GM19035 (cell line): ENCODE data around the gene ADGRD2.

Experiments
- ATAC-seq: cut with Tn5 transposase; IDR thresholded peaks from one replicate; pipeline ENCODE4 v1.9.1; 2021; ENCODE audit not compliant: unreplicated experiment

The ADGRD2 gene

GRCh38 chr9:124477648-124478285, 27.5 kb downstream of the ADGRD2 start:
- ATAC-seq = no peak

DNA sequence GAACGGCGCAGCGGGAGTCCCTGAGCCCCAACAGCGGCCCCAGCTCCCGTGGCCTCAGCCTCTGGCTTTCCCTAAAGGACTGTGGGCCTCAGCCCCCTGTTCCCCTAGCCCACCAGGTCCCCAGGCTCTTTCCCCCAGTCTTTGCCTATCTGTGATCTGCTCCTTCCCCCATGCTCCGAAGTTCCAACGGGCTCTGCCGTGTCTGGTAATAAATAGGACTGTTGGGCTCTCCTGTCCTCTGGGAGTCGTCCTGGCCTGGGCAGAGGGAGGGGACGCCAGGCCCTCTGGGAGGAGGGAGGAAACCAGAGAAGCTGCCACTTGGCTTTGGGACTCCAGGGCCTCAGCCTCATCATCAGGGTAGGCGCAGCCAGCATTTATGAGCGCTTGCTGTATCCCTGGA, 28.1 kb downstream of the ADGRD2 start:
- no peak for ATAC-seq

- ATAC-seq = no peak
Measured at GRCh38 chr9:124479371-124479770, 29.1 kb downstream of the ADGRD2 start.

DNA sequence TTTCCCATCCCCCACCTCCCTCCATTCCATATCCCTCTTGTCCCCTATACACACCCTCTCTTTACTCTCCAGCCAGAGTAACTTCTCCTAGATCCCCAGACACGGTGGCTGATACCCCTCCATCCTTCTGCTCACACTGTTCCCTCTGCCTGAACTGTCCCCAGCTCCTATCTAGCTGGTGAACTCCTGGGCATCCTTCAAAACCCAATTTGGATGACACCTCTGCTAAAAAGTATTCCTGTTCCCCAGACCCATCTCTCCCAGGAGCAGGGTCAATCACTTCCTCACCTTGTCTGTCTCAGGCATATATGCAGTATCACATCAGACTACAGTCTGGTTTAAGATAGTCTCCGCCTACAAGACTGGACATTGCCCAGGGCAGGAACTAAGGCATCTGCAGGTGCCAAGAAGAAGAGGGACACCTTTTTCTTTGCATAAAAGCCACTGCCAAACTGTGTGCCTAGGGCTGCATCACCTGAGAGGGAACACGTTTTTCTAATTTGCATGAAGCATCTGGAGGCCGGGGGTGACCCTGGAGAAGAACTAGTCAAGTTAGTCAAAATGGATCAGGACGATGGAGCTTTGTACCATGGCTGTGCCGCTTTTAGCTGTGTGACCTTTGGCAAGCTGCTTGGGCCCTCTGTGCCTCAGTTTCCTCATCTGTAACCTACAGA, 29.8 kb downstream of the ADGRD2 start:
- no peak for ATAC-seq

GRCh38 chr9:124480621-124480981, 30.4 kb downstream of the ADGRD2 start:
- no peak for ATAC-seq

DNA sequence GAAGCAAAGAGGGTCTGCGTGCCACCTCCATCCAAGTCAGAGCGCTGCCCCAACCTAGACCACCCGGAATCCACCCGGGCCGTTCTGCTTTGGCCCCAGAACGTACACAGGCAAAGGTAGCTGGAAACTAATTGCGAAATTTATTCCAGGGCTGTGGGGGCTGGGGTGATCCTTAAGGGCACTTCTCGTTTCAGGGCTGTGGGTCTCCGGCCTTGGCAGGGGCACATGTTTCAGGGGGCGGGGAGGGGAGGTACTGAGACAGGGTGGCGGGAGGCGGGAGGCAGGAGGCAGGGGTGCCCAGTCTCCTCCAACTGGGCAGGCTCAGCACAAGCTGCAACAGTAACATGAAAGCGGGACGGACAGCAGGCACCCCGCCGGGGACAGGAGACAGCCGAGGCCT, 30.9 kb downstream of the ADGRD2 start:
- ATAC-seq = no peak

GRCh38 chr9:124482431-124483031, 32.3 kb downstream of the ADGRD2 start:
- ATAC-seq = no peak

GRCh38 chr9:124483481-124483880, 33.2 kb downstream of the ADGRD2 start:
- no peak for ATAC-seq

DNA sequence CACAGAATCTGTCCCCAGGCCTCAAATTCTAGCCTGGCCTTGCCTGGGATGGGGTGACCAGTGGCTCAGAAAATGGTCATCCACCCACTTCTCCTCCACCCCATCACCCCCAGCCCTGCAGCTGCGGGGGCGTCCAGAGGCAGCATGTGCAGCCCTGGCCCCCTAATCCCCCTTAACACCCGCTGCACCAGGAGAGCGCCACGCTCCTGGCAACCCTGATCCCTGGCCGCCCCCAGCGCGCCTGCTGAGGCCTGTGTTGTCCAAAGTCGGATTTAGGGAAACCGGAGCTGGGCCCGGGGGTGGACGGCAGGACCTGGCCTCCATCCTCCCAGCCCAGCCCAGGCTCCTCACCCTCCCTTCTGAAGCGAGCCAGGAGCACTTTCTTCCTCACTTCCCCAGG, 35.0 kb downstream of the ADGRD2 start:
- ATAC-seq = no peak

GRCh38 chr9:124485936-124486335, 35.7 kb downstream of the ADGRD2 start:
- ATAC-seq = no peak

DNA sequence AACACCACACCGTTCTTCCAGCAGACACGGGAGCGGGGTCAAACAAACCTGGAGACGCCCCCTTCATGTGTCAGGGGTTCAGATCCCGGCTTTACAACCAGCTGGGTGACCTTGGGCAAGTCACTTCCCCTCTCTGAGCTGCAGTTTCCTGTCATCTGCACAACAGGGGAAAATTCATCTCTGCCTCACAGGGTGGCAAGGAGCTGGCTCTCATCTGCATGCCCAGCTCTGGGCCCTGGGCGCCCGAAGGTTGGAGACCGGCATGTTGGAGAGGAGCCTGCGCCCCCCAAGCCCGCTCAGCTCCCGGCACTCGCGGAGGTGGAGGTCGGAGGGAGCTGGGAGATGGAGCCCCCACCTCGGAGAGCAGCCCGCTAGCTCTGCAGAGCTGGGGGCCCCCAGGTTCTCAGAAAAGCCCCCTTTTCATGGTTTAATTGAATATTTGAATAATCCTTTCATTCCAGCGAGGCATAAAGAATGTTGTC, 36.6 kb downstream of the ADGRD2 start:
- ATAC-seq = no peak

GRCh38 chr9:124487260-124488182, 37.3 kb downstream of the ADGRD2 start:
- ATAC-seq = no peak

DNA sequence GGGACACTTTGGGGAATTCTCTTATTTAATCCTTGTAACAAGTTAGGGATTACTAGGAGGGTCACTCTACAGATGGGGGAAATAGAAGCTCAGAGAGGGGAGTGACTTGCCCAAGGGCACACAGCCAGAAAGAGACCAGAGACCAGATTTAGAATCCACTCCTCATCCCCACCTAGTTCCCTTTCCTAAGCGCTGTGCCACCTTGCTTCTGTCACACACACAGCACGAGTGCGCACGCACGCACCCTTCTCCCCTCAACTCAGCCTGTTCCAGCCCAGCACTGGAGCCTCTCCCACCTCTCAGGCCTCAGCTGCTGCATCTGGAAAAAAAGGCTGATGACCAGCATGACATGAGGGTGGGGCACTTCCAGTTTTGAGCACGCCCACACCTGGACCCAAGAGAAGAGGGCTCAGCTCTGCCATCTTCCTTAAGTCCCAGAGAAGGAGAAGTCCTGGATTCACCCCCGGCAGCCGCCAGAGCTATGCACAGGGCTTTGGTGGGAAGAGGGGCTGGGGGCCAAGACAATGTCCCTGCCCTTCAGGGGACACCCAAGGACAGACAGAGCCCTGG, 38.5 kb downstream of the ADGRD2 start:
- no peak for ATAC-seq

- ATAC-seq = no peak
Measured at GRCh38 chr9:124489222-124489621, 39.0 kb downstream of the ADGRD2 start.

DNA sequence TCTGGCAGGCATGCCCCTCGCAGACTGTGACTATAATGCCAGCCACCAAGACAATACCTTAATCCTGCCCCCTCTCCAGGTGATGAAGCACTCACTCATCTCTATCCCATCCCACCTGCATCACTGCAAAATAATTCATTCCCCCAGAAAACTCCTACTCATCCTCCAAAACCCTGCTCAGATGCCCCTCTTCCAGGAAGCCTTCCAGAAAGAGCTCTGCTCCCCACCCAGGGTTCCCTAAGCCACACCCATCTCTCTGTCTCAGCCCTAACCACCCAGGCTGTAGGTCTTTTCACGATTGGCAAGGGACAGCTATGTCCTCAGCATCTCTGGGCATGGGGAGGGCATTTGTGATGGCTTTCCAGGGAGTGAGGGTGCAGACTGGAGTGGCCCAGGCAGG, 39.8 kb downstream of the ADGRD2 start:
- no peak for ATAC-seq

DNA sequence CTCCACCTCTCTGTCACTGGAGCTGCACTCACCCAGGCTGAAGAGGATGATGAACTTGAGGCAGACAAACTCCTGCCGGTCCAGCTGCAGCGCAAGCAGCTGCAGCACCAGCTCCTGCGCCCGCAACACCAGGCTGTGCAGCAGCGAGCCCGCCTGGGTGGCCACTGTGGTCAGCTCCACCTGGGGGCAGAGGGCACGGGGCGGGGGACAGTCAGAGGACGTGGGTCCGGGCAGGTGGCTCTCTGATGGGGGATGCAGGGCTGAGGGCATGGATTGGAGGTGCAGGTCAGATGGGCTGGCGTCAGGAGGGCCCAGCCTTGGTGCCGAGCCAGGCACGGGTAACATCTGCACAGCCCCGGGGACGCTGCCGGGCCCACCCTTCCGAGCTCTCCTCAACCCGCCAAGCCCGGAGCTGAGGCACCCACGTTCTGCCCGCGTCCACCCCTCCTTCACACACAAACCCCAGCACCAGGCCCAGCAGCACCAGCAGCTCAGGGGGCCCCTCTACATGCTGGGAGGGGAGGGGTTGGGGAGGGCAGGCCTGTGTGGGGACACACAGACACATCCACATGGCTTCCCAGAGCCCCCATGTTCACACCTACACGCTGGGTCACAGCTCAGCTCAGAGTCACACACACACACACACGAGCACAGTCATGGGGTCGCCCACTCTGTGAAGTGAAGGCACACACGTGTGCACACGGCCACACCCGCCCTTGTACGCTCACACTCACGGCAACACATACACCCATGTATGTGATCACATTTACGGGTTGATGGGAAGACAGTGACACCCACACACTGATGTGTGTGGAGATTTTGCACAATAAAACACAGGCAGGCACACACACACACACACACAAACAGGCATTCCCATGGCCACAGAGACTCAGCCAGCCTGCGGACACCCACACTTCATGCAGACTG, 41.1 kb downstream of the ADGRD2 start:
- no peak for ATAC-seq

DNA sequence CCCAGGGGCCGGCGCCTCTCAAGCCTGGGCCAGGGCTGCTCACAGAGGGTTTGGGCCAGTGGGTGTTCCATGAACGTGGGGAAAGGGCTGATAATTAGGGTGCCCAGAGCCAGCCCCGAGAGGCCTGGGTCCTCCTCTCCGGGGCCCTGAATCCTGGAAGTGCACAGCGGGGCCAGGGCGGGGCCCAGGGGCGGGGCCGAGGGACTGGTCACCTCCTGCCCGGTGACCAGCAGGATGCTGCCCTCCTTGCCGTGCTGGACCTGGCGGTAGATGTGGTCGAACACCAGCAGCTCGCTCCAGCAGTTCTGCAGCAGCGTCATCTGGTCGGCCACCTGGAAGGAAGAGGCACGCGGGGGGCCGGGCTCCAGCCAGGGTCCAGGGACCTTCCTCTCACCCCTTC, 42.6 kb downstream of the ADGRD2 start:
- ATAC-seq = no peak

GRCh38 chr9:124493218-124493617, 43.0 kb downstream of the ADGRD2 start:
- ATAC-seq = no peak

- peak; percentile 60 for ATAC-seq
Measured at GRCh38 chr9:124493794-124494479, 43.7 kb downstream of the ADGRD2 start.
